Duodenal mucosa (tissue), 2 donors: Measurements from ENCODE around the gene TDRD3.

Source experiments
- H3K27ac ChIP-seq: one replicate; pipeline ENCODE4 v1.7.0; 2013; ENCODE audit warnings: low read depth, low read length
- H3K27me3 ChIP-seq, 2 donors: one replicate each; pipeline ENCODE4 v1.7.0; 2013; ENCODE audit warnings: low read length in 2 of 2, control low read depth in 1 of 2; ENCODE audit not compliant: insufficient read depth in 2 of 2, control insufficient read depth in 1 of 2
- H3K36me3 ChIP-seq, 2 donors: one replicate each; pipeline ENCODE4 v1.7.0; 2013; ENCODE audit warnings: low read length in 2 of 2, control low read depth in 1 of 2; ENCODE audit not compliant: insufficient read depth in 2 of 2, control insufficient read depth in 1 of 2
- H3K4me1 ChIP-seq, 2 donors: one replicate each; pipeline ENCODE4 v1.7.0; 2013; ENCODE audit warnings: low read length in 2 of 2, control low read depth in 1 of 2; ENCODE audit not compliant: insufficient read depth in 2 of 2, control insufficient read depth in 1 of 2
- H3K4me3 ChIP-seq, 2 donors: one replicate each; pipeline ENCODE4 v1.7.0; 2013; ENCODE audit warnings: low read length in 2 of 2, low read depth in 1 of 2
- H3K9ac ChIP-seq, 2 donors: one replicate each; pipeline ENCODE4 v1.7.0; 2013; ENCODE audit warnings: low read length in 2 of 2, low read depth in 1 of 2
- H3K9me3 ChIP-seq, 2 donors: one replicate each; pipeline ENCODE4 v1.7.0; 2013; ENCODE audit warnings: low read length in 2 of 2, control low read depth in 1 of 2; ENCODE audit not compliant: control insufficient read depth in 1 of 2

The TDRD3 gene

DNA sequence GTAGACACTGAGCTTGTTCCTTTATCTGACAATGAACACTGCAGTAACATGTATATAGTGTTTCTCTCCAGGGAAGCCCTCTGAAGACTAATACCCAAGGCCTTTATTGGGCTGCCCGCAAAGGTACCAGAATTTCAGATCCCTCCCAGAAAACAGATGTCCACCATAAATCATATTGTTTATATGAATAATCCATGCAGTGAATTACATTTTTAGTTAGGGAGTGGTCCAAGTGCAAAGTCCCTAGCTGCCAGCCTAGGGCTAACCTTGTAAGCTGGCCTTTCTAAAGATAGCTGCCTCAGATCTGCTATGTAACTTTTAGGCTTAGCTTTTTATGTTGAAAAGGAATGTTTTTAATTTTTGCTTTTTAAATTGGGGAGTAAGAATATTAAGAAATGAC, 44.7 kb downstream of the TDRD3 start:
- no peak overlapping the region for H3K9ac ChIP-seq
- H3K9me3 ChIP-seq, result peaks cover 0 to under 1% of the 10 kb centered on the region in 2 donors
- no peaks in the 10 kb centered on the region for H3K36me3 ChIP-seq
- H3K27me3 ChIP-seq, result no peaks in the 10 kb centered on the region
- no peaks in the 10 kb centered on the region for H3K4me1 ChIP-seq
- H3K4me3 ChIP-seq, result no peak overlapping the region
- no peak overlapping the region for H3K27ac ChIP-seq

DNA sequence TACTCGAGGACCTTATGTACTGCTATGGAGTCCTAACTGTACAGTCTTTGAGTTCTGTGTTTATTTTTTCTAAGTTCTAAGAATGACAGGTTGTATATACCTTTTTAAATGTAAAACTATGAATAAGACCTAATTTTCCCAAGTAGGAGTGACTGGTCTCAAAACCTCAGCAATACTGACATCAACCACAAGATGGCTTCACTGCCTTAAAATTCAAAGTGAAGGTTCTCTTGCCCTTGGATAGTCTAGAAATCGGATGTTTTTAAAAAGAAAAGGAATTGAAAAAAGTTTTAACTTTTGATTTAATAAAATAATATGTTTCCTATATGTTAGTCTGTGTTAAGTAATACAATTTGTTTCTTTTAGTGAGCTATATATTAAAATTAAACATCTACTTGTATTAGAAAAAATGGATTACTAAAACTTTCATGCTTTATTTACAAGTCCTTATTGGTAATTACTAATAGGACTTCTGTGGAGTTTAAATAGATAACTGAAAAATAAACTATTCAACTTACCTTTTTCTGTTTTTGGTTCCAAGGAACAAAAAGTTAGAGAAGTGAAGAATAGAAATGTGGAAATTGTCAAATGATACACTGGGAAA, 52.0 kb downstream of the TDRD3 start:
- Histone ChIP-seq H3K36me3 (peaks cover 0 to 4% of the 10 kb centered on the region in 2 donors), H3K27ac (no peak overlapping the region), H3K27me3 (no peaks in the 10 kb centered on the region), H3K9me3 (no peaks in the 10 kb centered on the region), H3K9ac (no peak overlapping the region), H3K4me3 (no peak overlapping the region), H3K4me1 (no peaks in the 10 kb centered on the region)

DNA sequence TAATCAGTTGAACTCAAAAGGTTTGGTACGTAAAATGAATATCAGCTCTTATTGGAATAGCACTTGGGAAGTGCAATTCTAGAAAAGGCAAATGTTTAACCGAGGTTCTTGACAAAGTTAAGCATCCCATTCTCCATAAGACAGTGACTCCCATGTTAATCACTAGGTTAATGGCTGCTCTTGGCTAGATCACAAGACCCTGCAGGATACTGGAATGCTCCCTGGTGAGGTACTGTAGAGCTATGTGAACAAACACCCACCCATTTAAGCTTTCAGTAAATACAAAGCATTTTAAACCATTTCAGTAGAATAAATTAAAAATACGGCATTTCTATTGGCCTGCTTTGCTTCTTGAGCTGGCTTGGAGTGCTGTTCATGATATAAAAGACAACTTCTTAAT, 56.5 kb downstream of the TDRD3 start:
- no peaks in the 10 kb centered on the region for H3K27me3 ChIP-seq
- H3K9me3 ChIP-seq, result no peaks in the 10 kb centered on the region
- no peak overlapping the region for H3K9ac ChIP-seq
- no peaks in the 10 kb centered on the region for H3K4me1 ChIP-seq
- H3K36me3 ChIP-seq, result peaks cover 0 to 4% of the 10 kb centered on the region in 2 donors
- no peak overlapping the region for H3K27ac ChIP-seq
- H3K4me3 ChIP-seq, result no peak overlapping the region

DNA sequence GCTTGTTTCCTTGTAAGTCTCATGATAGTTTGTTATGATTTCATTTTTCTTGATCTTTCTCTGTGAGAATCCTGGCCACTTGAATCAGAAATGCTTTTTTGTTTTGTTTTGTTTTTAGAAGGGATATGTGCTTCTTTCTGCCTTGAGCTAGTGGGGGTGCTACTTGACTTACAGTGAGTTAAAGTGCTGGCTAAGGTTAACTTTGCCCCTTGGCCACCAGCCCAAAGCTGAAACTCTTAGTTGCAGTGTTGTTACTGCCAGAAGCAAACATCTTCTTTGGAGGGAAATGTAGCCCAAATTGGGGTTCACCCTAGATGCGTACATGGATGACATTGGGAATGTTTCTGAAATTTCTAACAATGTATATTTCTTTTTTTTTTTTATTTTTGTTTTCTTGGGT, 57.4 kb downstream of the TDRD3 start:
- Histone ChIP-seq H3K27me3 (no peaks in the 10 kb centered on the region), H3K9me3 (no peaks in the 10 kb centered on the region), H3K27ac (no peak overlapping the region)

DNA sequence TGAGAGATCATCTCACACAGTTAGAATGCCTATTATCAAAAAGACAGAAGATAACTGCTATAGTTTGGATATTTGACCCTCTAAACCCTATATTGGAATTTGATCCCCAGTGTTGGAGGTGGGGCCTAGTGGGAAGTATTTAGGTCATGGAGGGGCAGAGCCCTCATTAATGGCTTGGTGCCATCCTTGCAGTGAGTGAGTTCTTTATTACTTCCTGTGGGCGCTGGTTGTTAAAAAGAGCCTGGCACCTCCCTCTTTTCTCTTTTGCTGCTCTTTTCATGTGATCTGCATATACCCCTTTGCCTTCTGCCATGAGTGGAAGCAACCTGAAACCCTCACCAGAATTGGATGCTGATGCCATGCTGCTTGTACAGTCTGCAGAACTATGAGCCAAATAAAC, 66.8 kb downstream of the TDRD3 start:
- H3K9me3 ChIP-seq, result no peaks in the 10 kb centered on the region
- H3K9ac ChIP-seq, result no peak overlapping the region
- no peaks in the 10 kb centered on the region for H3K27me3 ChIP-seq
- H3K4me1 ChIP-seq, result no peaks in the 10 kb centered on the region
- no peak overlapping the region for H3K4me3 ChIP-seq
- no peak overlapping the region for H3K27ac ChIP-seq
- H3K36me3 ChIP-seq, result peaks cover 4 to 6% of the 10 kb centered on the region in 2 donors

More for the DNA sequence above, 57.4 kb downstream of the TDRD3 start:
- Histone ChIP-seq H3K9ac (no peak overlapping the region), H3K36me3 (peaks cover 0 to 4% of the 10 kb centered on the region in 2 donors), H3K4me1 (no peaks in the 10 kb centered on the region), H3K4me3 (no peak overlapping the region)

DNA sequence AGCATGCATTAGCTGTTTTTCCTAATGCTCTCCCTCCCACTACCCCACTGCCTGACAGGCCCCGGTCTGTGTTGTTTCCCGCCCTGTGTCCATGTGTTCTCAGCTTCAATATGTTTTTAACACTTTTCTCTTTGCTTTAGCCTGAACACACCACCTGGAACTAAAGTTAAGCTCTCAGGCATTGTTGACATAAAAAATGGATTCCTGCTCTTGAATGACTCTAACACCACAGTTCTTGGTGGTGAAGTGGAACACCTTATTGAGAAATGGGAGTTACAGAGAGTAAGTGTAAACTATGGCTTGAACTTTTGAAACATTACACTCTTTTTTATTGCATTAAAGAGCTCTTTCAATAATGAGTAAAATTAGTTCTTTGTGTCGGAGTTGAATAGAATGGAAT, 70.1 kb downstream of the TDRD3 start:
- H3K9ac ChIP-seq, result no peak overlapping the region
- H3K4me3 ChIP-seq, result no peak overlapping the region
- H3K27ac ChIP-seq, result no peak overlapping the region
- H3K36me3 ChIP-seq, result peaks cover 2 to 4% of the 10 kb centered on the region in 2 donors
- H3K27me3 ChIP-seq, result no peaks in the 10 kb centered on the region
- no peaks in the 10 kb centered on the region for H3K4me1 ChIP-seq
- H3K9me3 ChIP-seq, result no peaks in the 10 kb centered on the region

DNA sequence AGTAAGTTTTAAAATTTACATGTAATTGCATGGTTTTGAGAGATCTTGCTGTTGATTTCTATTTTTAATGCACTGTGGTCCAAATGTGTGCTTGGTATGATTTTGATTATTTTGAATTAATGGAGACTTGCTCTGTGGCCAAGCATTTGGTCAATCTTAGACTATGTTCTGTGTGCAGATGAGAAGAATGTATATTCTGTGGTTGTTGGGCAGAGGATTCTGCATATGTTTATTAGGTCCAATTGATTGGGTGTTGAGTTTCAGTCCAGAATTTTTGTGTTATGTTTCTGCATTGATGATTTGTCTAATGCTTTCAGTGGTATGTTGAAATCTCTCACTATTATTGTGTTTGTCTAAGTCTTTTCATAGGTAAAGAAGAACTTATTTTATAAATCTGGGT, 82.3 kb downstream of the TDRD3 start:
- H3K9ac ChIP-seq, result no peak overlapping the region
- no peak overlapping the region for H3K4me3 ChIP-seq
- no peak overlapping the region for H3K27ac ChIP-seq
- H3K36me3 ChIP-seq, result peaks cover 3 to 7% of the 10 kb centered on the region in 2 donors
- no peaks in the 10 kb centered on the region for H3K27me3 ChIP-seq
- H3K4me1 ChIP-seq, result no peaks in the 10 kb centered on the region
- peaks cover 3 to 5% of the 10 kb centered on the region in 2 donors for H3K9me3 ChIP-seq

DNA sequence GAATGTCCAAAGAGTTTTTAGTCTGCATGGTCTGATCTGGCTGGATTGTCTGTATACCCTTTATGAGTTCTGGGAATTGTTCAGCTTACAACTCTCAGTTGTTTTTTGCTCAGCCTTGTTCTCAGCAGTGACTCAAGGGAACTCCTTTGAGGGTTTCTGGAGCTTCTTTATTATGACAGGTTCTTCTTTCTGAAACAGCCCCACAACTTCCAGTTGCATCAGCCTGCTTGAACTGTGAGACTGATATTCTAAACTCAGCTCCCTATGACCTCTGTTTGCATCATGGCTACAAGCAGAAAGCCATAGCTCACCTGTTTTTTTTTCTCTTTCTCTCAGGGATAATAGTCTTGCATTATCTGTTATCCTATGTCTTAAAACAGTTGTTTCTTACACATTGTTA, 85.0 kb downstream of the TDRD3 start:
- no peaks in the 10 kb centered on the region for H3K27me3 ChIP-seq
- H3K36me3 ChIP-seq, result peaks cover 7 to 20% of the 10 kb centered on the region in 2 donors
- H3K27ac ChIP-seq, result no peak overlapping the region
- peaks cover 0 to 5% of the 10 kb centered on the region in 2 donors for H3K9me3 ChIP-seq
- no peak overlapping the region for H3K4me3 ChIP-seq
- H3K9ac ChIP-seq, result no peak overlapping the region
- no peaks in the 10 kb centered on the region for H3K4me1 ChIP-seq

DNA sequence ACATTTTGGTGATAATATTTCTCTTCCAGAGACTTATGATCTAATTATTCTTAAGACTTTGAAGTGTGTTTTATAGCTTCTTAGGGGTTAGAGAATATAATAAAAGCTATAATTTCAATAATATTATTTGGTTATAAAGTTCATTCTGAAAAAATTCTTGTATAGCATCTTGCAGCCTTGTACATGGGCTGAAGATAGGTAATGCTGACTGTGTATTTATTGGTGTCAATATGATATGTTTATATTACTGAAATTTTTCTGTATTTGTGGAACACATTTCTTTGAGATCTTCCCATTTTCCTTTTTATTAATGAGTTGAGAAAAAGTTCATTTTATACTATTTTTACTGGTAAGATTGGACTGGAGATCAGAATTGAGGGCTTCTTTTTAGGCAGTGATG, 87.8 kb downstream of the TDRD3 start:
- Histone ChIP-seq H3K27me3 (no peaks in the 10 kb centered on the region), H3K27ac (no peak overlapping the region), H3K9me3 (peaks cover 8 to 10% of the 10 kb centered on the region in 2 donors), H3K4me1 (no peaks in the 10 kb centered on the region), H3K36me3 (peaks cover 7 to 23% of the 10 kb centered on the region in 2 donors), H3K9ac (no peak overlapping the region), H3K4me3 (no peak overlapping the region)

DNA sequence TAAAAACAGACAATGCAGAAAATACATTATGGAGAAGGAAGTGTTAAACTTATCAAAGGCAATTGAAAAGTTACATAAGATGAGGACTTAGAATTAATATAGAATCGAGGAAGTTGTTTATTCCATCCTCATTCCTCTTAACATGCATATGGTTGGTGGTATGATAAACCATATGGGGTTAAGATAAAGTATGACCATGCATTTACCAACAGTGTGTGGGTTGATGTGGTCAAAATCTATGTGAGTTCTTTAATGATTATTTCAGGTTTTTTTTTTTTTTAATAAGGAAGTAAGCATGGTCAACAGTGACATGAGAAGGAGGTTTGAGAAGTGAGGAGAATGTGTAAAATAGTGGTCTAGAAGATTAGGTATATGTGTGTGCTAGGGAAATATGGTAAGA, 94.5 kb downstream of the TDRD3 start:
- no peak overlapping the region for H3K27ac ChIP-seq
- H3K4me1 ChIP-seq, result no peaks in the 10 kb centered on the region
- peaks cover 4 to 9% of the 10 kb centered on the region in 2 donors for H3K36me3 ChIP-seq
- H3K9ac ChIP-seq, result no peak overlapping the region
- no peaks in the 10 kb centered on the region for H3K27me3 ChIP-seq
- H3K9me3 ChIP-seq, result peaks cover 8 to 9% of the 10 kb centered on the region in 2 donors
- H3K4me3 ChIP-seq, result no peak overlapping the region

DNA sequence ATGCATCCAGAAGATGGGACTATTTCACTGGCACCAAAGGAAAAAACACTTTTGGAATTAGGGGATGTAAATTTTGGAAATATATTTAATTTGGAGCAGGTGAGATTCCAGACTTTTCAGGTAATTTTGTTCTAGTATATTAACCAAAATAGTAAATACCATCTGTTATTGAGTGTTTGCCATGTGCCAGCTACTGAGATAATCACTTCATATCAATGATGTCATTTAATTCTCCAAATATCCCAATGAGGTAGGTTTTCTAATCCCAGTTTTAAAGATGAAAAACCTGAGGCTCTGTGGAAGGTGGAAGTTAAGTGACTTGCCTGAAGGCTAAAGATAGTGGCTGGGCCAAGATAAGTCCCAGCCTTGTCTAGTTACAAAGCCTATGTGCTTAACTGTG, 95.2 kb downstream of the TDRD3 start:
- H3K4me1 ChIP-seq, result no peaks in the 10 kb centered on the region
- H3K27me3 ChIP-seq, result no peaks in the 10 kb centered on the region
- H3K27ac ChIP-seq, result no peak overlapping the region
- H3K9ac ChIP-seq, result no peak overlapping the region
- peaks cover 8 to 9% of the 10 kb centered on the region in 2 donors for H3K9me3 ChIP-seq
- peaks cover 4 to 11% of the 10 kb centered on the region in 2 donors for H3K36me3 ChIP-seq
- no peak overlapping the region for H3K4me3 ChIP-seq
